HG03103 (cell line): ENCODE measurements around the gene LRRC8E.

Experiments
- ATAC-seq: cut with Tn5 transposase; IDR thresholded peaks from one replicate; pipeline ENCODE4 v1.9.1; 2021; ENCODE audit warnings: low read depth; ENCODE audit not compliant: unreplicated experiment

Gene LRRC8E

DNA sequence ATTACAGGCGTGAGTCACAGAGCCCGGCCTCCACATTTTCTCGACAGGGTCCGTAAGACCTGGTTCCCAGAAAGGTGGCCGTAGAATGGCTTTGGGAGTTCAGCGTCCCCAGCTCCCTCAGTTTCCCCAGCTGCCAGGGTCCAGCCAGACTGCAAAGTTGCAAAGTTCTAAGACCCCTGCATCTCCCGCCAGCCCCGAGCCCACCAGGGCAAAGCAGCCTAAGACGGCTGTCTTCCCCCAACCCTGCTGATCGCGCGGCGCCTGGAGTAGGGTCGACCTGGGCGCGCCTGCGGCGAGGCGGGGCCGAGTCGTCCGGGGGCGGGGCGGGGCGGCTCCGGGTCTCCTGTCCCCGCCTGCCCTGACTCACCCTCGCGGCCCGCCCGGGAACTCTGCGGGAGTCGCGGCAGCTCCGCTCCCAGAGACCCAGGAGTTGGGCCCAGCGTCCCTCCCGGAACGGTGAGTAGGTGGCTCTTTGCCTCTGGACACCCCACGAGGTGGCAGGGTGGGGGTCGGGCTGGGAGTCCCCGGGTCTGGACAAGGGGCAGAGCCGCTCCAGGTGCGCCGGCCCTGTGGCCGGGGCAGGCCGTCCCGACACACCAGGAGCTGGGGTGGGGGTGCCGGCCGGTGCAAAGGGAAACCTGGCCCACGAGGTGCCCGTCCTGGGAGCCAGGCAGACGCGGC lies at the start of gene LRRC8E:
Gene LRRC8E (plus strand): TSS at position 366 of the 681 bp plus-strand sequence. CDS start 7,094 bp downstream, outside the sequence.
- no peak for ATAC-seq

DNA sequence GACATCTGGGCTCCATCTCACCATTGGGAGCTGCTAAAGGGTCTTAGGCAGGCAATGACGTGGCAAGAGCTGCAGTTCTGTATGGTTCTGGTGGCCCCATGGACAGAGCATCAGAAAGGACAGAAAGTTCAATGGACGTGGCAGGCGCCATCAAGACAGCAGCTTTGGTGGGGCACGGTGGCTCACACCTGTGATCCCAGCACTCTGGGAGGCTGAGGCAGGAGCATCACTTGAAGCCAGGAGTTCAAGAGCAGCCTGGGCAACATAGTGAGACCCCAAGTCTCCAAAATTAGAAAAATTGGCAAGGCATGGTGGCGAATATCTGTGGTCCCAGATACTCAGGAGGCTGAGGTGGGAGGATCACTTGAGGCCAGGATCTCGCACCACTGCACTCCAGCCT lies 48.8 kb upstream of the LRRC8E start:
- no peak for ATAC-seq

DNA sequence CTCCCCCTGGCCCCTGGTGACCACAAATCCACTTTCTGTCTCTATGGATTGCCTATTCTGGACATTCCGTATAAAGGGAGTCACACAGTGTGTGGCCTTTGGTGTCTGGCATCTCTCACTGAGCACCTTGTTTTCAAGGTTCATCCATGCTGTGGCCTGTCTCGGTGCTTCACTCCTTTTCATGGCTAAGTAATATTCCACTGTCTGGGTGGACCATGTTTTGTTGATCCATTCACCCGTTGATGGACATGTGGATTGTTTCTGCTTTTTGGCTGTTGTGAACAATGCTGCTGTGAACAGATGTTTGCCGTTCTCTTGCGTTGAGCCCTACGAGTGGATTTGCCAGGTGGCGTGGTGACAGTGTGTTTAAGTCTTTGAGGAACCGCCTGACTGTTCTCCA lies 47.7 kb upstream of the LRRC8E start:
- ATAC-seq = no peak

DNA sequence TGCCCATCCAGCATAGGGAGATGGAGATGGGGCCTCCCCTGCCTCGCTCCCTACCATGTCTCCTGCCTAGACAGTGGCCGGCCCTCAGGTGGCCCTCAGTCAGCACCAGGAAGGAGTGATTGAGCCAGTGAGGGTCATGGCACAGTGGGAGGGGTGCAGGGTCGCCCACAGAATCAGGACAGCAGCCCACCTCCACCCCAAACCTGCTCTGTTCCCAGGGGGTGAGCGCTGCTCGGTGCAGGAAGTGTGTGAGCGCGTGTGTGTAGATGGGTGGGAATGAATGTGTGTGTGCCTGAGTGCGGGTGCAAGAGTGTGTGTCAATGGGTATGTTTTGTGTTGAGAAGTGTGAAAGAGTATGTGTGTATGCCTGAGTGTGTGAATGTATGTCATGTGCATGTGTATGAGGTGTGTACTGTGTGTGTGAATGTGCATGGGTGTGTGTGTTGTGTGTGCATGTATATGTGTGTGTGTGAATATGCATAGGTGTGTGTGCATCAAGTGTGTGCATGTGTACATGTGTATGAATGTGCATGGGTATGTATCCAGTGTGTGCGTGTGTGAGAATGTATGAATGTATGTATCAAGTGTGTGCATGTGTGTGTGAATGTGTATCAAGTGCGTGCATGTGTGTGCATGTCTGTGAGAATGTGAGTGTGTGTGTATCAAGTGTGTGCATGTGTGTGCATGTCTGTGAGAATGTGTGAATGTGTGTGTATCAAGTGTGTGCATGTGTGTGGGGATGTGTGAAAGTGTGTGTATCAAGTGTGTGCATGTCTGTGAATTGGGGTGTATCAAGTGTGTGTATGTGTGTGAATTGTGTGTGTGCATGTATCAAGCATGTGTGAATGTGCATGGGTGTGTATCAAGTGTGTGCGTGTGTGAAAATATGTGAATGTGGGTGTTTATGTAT lies 46.3 kb upstream of the LRRC8E start:
- ATAC-seq = no peak

DNA sequence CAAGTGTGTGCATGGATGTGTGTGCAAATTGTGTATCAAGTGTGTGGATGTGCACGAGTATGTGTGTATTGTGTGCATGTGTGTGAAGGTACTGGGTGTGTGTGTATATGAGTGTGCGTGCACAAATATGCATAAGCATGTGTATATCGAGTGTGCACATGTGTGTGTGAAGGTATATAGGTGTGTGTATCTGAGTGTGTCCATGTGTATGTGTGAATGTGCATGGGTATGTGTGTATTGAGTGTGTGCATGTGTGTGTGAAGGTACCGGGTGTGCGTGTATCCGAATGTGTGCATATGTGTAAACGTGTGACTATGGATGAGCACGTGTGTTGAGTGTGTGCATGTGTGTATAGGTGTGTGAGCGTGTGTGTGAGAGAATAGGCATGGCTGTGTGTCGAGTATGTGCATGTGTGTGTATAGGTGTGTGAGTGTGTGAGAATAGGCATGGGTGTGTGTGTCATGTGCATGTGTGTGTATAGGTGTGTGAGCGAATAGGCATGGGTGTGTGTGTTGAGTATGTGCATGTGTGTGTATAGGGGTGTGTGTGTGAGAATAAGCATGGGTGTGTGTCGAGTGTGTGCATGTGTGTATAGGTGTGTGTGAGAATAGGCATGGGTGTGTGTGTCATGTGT lies 45.5 kb upstream of the LRRC8E start:
- ATAC-seq = no peak

DNA sequence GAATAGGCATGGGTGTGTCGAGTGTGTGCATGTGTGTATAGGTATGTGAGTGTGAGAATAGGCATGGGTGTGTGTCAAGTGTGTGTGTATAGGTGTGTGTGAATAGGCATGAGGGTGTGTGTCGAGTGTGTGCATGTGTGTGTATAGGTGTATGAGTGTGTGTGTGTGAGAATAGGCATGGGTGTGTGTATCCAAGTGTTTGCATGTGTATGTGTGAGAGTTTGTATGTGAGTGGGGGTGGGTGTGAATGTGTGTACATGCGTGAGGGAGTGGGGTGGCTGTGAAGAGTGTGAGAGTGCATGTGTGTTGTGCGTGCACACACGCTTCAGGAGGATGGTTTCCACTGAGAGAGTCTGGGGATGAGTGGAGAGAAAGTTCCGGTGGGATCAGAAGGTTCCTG lies 44.8 kb upstream of the LRRC8E start:
- ATAC-seq = no peak

DNA sequence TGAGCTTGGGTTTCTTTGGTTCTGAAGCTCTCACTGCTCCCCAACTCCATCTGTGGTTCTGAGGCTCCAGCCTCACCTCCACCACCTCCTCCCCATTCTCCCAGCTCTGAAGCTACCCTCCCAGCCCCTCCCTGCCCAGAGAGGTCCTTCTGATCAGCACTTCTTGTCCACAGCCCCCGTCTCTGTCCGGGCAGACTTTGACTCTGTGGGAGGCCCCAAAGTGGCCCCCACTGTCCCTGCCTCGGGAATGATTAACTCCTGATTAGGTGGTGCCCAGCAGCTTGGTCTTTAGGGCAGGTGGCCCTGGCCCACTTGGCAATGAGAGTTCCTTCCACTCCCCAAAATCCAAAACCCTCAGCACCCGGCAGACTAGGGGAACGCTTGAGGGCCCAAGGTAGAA lies 43.9 kb upstream of the LRRC8E start:
- ATAC-seq = no peak

DNA sequence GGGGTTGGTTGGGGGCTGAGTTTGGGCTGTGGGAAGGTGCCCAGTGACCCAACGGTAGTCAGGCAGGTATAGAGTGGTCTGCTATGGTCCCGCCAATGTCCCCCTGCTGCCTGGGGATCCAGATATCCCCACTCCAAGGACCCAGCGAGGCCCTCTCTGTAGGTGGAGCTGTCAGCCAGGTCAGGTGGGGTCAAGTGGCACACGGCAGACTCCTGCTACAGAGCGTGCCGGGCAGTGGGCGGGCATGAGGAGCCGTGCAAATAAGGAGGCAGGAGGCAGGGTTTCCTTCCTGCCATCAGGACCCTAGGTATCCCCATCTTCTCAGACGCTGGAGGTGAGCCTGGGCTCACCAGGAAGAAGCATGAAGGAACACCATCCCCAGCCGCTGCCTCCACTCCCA lies 43.4 kb upstream of the LRRC8E start:
- no peak for ATAC-seq

DNA sequence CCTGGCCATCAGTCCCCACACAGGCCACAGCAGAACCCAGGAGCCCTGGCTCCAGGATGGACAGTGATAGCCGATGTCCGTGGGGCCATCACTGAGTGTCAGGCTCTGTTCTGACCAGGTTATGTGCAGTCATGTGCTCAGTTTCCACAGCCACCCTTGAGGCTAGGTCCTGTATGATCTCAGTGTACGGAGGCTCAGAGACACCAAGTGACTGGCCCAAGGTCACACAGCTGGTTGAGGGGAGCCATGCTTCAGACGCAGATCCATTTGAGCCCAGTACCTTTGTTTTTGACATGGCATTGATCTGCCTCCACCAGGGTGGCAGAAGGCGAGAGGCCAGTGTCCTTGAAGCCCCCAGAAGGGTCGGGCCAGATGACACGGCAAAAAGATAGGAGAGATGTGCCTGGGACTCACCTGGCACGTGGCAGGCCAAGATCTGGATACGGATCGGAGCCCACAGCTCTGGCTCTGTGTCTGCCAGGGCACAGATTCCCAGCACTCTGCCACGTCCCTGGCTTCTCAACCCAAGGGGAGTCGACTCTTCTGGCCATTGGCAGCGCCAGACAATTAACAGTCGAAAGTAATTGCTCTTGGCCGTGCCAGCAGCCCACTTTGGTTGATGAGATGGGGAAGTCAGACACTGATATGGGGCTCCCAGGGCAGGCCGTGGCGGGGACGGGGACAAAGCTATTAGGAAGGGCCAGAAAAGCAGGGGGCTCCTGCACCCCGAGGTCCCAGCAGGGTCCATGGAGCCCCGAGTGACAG lies 42.7 kb upstream of the LRRC8E start:
- ATAC-seq = no peak

DNA sequence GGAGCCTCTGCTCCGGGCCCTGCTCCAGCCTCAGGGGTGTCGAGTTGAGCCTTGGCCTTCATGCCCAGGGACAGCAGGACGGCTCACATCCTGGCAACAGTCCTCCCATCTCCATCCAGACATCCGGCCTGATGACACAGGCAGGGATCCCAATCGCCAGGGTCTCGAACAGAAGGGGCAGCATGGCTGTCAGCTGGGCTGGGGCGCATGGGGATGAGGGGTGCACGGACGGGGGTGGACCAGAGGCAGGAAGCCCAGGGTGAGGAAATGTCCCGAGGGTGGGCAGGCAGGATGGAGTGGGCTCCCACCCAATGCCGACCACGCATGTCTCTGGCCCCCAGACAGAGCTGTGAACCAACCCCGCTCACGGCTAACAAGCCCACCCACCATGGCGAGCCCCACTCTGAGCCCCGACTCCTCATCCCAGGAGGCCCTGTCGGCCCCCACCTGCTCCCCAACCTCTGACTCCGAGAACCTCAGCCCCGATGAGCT lies 42.1 kb upstream of the LRRC8E start:
- no peak for ATAC-seq

DNA sequence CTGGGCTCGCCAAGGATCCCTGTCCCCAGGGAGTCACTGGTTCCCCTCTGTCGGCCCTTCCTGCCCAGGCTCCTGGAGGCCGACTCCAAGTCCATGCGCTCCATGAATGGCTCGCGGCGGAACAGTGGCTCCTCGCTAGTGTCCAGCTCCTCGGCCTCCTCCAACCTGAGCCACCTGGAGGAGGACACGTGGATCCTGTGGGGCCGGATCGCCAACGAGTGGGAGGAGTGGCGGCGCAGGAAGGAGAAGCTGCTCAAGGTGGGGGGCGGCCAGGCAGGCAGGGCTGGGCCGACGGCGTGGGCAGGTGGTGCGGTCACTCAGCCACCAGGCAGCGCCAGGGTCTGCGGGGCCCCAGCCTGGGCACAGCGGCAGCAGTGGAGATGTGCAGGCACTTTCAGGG lies 40.6 kb upstream of the LRRC8E start:
- ATAC-seq = no peak

DNA sequence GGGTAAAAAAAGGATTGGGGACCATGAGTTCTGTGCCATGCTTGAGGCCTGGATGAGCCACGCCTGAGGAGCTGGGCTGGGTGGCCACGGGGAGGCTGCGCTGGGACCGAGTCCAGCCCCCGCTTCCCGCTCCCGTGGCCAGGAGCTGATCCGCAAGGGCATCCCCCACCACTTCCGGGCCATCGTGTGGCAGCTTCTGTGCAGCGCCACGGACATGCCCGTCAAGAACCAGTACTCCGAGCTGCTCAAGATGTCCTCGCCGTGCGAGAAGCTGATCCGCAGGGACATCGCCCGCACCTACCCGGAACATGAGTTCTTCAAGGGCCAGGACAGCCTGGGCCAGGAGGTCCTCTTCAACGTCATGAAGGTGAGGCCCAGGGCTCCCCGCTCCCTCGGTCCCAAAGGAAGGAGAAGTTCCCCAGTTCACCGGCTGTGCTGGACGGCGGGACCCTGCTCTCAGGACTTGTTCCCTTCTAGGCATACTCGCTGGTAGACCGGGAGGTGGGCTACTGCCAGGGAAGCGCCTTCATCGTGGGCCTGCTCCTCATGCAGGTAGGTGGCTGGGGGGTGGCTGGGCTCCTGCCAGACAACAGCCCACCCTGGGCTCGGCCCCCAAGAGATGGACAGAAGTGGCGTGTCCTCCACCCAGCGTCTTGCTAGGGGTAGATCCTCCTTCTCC lies 39.4 kb upstream of the LRRC8E start:
- ATAC-seq = no peak

DNA sequence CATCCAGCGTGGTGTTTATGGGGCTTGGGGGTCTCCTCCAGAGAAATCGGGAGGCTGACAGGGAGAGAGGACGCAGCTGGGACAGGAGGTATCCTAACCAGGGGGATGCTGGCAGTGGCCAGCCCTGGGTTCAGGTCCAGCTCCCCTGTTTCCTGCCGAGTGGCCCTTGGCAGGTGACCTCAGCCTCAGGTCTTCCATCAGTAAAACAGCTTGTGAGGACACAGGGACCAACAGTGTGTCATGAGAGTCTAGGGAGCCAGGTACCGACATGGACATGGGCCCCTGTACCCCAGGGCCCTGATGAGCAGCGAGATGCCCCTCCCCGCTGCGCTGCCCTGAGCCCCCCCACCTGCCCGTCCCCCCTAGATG lies 38.7 kb upstream of the LRRC8E start:
- ATAC-seq = no peak

DNA sequence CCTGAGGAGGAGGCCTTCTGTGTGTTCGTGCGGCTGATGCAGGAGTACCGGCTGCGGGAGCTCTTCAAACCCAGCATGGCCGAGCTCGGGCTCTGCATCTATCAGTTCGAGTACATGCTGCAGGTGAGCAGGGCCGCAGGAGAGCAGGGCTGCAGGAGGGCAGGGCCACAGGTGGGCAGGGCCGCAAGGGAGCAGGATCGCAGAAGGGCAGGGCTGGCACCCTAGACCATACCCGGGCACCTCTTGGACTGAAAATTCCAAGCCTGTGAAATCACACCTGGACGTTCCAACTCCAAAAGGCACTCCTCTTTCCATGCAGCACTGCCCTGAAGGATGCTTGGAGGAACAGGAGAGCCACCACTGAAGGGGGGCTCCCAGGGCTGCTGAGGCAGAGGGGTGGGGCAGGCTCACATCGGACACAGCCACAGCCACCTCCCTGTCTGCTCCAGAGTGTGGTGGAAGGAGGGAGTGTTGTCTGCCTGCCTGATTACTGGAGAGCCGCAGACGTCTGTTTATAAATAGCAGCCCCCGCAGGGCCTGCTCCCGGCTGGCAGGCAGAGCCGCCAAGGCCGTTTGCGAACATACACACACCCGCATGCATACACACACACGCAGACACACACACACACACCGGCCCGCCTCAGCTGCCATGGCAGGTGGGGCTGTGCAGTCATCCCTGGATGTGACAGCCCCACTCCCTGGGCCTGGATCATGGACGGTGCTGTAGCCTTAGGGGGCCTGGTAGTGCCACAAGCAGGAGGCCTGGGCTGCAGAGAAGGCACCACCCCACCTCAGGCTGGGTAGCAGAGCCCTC lies 38.1 kb upstream of the LRRC8E start:
- ATAC-seq = no peak

DNA sequence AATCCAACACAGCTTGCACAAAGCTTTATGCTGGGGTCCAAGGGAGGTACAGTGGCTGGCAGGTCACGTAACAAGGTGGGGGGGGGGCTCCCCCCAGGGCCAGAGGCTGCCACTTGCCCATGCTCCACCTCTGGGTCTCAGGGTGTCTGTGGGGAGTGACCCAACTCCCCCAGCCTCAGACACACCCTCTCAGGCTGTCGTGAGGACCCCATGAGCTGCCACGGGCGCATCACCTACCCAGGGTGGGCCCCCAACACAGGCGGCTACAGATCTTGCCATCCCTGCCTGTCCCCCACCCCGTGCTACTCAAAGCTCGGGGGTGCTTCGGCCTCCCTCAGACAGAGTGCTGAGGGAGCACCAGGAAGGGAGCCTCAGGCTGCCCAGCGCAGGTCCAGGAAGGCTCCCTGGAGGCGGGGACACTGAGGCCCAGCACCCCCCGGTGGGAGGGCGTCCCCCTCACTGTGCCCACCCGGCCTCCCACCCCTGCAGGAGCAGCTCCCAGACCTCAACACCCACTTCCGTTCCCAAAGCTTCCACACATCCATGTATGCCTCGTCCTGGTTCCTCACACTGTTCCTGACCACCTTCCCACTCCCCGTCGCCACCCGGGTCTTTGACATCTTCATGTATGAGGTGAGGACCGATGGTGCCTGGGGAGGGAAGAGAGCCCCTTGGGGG lies 37.2 kb upstream of the LRRC8E start:
- no peak for ATAC-seq

DNA sequence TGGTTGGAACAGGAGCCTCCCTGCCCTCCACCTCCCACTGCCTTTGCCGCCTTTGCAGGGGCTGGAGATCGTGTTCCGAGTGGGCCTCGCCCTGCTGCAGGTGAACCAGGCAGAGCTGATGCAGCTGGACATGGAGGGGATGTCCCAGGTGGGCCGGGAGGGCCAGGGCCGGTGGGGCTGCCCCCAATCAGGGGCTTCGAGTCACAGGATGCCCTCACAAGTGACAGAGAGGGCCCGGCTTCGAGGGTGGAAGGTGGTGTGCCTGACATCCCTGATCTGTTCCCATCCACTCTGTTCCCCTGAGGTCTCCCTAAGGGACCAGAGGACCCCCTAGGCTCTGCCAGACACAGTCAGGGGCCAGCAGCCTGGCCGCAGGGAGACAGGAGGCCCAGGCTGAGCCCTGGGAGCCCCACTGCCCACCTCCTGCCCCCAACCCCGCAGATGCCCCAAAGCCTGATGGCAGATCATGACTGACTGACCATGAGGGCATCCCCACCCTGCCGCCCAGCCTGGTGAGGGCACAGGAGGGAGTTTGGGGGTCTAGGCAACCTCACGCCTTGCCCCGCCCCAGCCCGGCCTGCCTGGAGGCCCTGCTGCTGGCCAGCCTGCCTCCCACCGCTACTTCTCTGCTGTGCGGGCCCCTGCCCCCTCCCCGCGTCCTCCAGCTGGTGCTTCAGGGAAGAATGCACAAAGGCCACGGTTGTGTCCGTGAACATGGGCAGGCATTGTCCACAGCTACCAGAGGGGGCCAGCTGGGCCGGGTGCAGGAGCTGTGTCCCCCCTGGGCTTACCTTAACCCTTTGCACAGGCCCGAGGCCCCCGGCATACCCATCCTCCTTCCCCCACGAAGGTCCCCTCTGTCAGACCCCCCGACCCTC lies 36.4 kb upstream of the LRRC8E start:
- ATAC-seq = no peak

DNA sequence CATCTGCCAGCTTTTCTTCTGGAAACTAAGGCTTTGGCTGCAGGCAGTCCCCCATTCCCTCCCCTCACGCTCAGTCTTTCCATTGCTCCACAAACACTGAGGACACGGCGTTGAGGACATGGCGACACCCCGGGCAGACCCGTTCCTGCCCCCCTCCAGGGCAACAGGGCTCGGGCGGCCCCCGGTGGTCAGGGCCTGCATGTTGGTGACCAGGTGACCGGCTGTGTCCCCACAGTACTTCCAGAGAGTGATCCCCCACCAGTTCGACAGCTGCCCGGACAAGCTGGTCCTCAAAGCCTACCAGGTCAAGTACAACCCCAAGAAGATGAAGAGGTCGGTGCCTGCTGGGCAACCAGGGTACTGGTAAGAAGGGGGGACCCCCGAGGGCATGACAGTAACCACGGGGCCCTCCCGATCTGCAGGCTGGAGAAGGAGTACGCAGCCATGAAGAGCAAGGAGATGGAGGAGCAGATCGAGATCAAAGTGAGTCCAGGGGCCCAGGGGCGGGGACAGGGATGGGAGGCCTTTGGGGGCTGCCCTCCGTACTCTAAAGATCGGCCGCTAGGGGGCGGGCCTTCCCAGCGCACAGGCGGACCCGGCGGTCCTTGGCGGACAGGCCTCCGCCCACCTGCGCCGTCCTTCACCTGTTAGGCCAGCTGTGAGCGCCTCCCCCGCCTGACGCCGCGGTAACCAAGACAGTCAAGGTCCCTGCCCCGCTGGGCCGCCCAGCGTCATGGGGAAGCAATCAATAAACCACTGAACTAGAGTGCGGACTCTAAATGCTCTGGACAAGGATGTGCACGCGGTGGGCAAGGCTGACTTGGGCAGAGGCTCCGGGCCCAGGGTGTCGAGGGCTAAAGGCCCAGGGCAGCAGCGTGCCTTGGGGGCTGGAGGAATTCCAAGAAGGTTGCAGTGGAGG lies 35.2 kb upstream of the LRRC8E start:
- ATAC-seq = no peak
